HG02943 (cell line): ENCODE results near the gene RNF13.
"Not testable (repeated sequence)": the region's sequence is repeated elsewhere in the genome, so short reads cannot be mapped to it uniquely, and the experiment has no call there.

Experiments
- ATAC-seq: cut with Tn5 transposase; IDR thresholded peaks from one replicate; pipeline ENCODE4 v1.9.1; 2021; ENCODE audit warnings: mild to moderate bottlenecking, low read depth, moderate library complexity; ENCODE audit not compliant: unreplicated experiment

RNF13 gene

GRCh38 chr3:149833241-149833640 is 20.2 kb downstream of the RNF13 start:
- no peak for ATAC-seq

GRCh38 chr3:149838491-149838890 is 25.5 kb downstream of the RNF13 start:
- not testable (repeated sequence) for ATAC-seq

GRCh38 chr3:149839469-149839868 is 26.5 kb downstream of the RNF13 start:
- ATAC-seq = not testable (repeated sequence)

- ATAC-seq = no peak
Measured at GRCh38 chr3:149839896-149840295, 26.9 kb downstream of the RNF13 start.

GRCh38 chr3:149843502-149843901 is 30.5 kb downstream of the RNF13 start:
- no peak for ATAC-seq

- no peak for ATAC-seq
Measured at GRCh38 chr3:149844091-149844490, 31.1 kb downstream of the RNF13 start.

GRCh38 chr3:149845570-149846244 is 32.7 kb downstream of the RNF13 start:
- ATAC-seq = no peak

GRCh38 chr3:149848238-149848637 is 35.2 kb downstream of the RNF13 start:
- ATAC-seq = no peak

- no peak for ATAC-seq
Measured at GRCh38 chr3:149848688-149849087, 35.7 kb downstream of the RNF13 start.

- no peak for ATAC-seq
Measured at GRCh38 chr3:149850787-149851584, 38.0 kb downstream of the RNF13 start.

GRCh38 chr3:149858911-149859310 is 45.9 kb downstream of the RNF13 start:
- ATAC-seq = no peak

- ATAC-seq = no peak
Measured at GRCh38 chr3:149860881-149861280, 47.9 kb downstream of the RNF13 start.

GRCh38 chr3:149867563-149867962 is 54.5 kb downstream of the RNF13 start:
- no peak for ATAC-seq

GRCh38 chr3:149871855-149872254 is 58.8 kb downstream of the RNF13 start:
- ATAC-seq = no peak

GRCh38 chr3:149872589-149872988 is 59.6 kb downstream of the RNF13 start:
- no peak for ATAC-seq

GRCh38 chr3:149877668-149878067 is 64.7 kb downstream of the RNF13 start:
- ATAC-seq = no peak

GRCh38 chr3:149879872-149880271 is 66.9 kb downstream of the RNF13 start:
- ATAC-seq = no peak

- ATAC-seq = no peak
Measured at GRCh38 chr3:149881879-149882278, 68.9 kb downstream of the RNF13 start.

- ATAC-seq = no peak
Measured at GRCh38 chr3:149883134-149883533, 70.1 kb downstream of the RNF13 start.

GRCh38 chr3:149883860-149884259 is 70.8 kb downstream of the RNF13 start:
- not testable (repeated sequence) for ATAC-seq

- ATAC-seq = not testable (repeated sequence)
Measured at GRCh38 chr3:149884848-149885247, 71.8 kb downstream of the RNF13 start.

GRCh38 chr3:149886957-149887356 is 73.9 kb downstream of the RNF13 start:
- ATAC-seq = no peak
